Measurements from ENCODE around the gene ERRFI1.
"Not testable (repeated sequence)": the region's sequence is repeated elsewhere in the genome, so short reads cannot be mapped to it uniquely, and the experiment has no call there.

The ERRFI1 gene

DNA sequence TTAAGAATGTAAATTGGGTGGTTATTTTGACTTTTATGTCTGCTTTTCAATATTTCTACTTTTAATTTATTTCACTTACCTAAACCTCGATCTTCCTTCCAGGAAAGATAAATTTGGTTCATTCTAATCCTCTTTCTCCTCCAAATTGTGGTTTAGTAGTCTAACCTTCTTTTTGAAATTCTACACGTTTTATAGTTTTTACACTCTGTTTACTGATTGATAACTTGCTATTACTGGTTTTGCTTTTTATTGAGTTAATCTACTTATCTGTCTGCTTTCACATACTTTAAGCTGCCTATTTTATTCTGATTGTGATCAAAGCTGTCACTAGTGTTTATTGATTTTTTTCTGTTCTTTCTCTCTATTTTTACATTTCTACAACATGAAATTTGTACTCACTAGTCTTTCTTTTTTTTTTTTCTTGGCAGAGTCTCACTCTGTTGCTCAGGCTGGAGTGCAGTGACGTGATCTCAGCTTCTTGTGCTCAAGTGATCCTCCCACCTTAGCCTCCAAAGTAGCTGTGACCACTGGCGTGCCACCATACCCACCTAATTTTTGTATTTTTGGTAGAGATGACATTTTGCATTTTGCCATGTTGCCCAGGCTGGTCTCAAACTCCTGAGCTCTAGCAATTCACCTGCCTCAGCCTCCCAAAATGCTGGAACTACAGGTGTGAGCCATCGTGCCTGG is 27.9 kb upstream of the ERRFI1 start:
- TF ChIP-seq, protein P1, sequence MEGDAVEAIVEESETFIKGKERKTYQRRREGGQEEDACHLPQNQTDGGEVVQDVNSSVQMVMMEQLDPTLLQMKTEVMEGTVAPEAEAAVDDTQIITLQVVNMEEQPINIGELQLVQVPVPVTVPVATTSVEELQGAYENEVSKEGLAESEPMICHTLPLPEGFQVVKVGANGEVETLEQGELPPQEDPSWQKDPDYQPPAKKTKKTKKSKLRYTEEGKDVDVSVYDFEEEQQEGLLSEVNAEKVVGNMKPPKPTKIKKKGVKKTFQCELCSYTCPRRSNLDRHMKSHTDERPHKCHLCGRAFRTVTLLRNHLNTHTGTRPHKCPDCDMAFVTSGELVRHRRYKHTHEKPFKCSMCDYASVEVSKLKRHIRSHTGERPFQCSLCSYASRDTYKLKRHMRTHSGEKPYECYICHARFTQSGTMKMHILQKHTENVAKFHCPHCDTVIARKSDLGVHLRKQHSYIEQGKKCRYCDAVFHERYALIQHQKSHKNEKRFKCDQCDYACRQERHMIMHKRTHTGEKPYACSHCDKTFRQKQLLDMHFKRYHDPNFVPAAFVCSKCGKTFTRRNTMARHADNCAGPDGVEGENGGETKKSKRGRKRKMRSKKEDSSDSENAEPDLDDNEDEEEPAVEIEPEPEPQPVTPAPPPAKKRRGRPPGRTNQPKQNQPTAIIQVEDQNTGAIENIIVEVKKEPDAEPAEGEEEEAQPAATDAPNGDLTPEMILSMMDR (IDR thresholded peaks at IDR 0.05; ENCODE audit: borderline replicate concordance, control extremely low read depth, extremely low read depth, insufficient read depth, missing control alignments), result no peak
- DNase-seq (ENCODE audit: low spot score), result no peak
- in situ Hi-C loops (cut with MboI; ENCODE audit: low sequenced_read_pairs, unreplicated experiment), result no loop called here

DNA sequence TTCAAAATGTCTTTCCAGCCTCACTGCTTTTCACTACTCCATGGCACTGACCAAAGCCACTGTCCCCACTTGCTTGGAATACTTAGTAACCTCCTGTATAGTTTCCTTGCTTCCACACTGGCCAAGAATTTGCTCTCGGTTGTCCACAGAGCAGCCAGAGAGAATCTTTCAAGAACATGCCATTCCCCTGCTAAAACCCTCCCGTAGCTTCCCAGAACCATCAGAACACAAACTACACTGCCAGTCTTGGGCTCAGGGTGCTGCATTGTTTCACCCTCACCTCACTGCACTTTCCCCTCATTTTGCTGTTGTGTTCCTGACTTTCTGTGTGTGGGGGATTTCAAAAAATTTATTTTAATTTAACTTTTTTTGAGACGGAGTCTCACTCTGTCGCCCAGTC is 25.5 kb upstream of the ERRFI1 start:
- TF ChIP-seq, protein P1 (IDR thresholded peaks at IDR 0.05; ENCODE audit: borderline replicate concordance, control extremely low read depth, extremely low read depth, insufficient read depth, missing control alignments), result no peak
- no peak for DNase-seq (ENCODE audit: low spot score)
- in situ Hi-C loops (cut with MboI; ENCODE audit: low sequenced_read_pairs, unreplicated experiment), result no loop called here

DNA sequence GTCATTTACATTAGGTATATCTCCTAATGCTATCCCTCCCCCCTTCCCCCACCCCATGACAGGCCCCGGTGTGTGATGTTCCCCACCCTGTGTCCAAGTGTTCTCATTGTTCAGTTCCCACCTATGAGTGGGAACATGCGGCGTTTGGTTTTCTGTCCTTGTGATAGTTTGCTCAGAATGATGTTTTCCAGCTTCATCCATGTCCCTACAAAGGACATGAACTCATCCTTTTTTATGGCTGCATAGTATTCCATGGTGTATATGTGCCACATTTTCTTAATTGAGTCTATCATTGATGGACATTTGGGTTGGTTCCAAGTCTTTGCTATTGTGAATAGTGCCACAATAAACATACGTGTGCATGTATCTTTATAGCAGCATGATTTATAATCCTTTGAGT is 23.1 kb upstream of the ERRFI1 start:
- in situ Hi-C loops (cut with MboI; ENCODE audit: low sequenced_read_pairs, unreplicated experiment); DNase-seq (ENCODE audit: low spot score): not testable (repeated sequence)

DNA sequence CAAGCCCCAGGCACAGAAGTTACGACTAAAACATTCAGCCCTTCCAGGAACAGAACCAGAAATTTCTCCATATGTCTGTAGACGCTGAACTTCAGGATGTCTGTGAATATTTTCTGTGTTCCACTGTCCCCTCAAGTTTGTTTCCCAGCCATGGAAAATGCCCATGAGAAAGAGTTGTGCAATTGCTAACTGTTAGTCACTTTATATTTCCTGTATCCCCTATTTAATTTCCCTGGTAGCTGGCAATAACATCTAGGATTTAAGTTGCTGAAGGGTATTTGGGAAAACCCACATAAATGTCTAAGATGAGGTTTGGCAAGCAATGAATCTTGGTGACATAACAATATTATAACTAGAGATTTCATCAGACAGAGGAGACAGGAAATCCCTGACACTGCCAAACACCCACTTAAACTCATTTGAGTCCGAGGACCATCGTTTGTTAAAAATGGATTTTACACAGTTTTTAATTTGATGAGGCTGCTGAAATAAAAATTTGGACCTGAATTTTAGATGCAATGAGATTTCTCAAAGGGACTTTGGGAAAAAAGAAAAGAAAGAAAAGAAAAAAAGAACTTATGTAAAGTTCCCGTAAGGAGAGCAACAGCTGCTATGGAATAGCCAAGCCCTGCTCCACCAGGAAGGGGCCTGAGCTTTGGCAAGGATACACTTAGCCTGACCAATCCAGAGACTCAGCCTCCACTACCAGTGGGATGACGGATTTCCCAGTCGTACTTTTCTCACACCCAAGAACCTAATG is 21.8 kb upstream of the ERRFI1 start:
- in situ Hi-C loops (cut with MboI; ENCODE audit: low sequenced_read_pairs, unreplicated experiment), result no loop called here
- TF ChIP-seq, protein P1 (IDR thresholded peaks at IDR 0.05; ENCODE audit: borderline replicate concordance, control extremely low read depth, extremely low read depth, insufficient read depth, missing control alignments), result no peak
- DNase-seq (ENCODE audit: low spot score), result no peak

DNA sequence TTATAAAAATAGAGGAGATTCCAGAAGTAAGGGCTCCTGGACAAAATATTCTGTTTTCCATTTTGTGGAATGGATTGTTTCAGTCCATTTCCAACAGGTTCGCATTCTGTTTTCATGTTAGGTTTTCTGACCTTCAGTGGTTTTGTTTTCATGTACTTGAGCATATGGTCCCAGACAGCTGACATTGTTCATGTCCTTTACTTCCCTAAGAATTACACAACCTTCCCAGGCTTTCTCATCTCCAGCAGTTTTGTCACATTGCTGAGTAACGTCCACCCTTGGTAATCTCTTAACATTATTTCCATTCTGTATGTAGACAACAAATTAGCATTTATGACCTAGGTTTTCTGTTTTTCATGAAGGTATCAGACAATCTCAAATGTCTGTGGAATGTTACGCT is 21.0 kb upstream of the ERRFI1 start:
- TF ChIP-seq, protein P1 (IDR thresholded peaks at IDR 0.05; ENCODE audit: borderline replicate concordance, control extremely low read depth, extremely low read depth, insufficient read depth, missing control alignments), result no peak
- in situ Hi-C loops (cut with MboI; ENCODE audit: low sequenced_read_pairs, unreplicated experiment), result no loop called here
- DNase-seq (ENCODE audit: low spot score), result no peak

DNA sequence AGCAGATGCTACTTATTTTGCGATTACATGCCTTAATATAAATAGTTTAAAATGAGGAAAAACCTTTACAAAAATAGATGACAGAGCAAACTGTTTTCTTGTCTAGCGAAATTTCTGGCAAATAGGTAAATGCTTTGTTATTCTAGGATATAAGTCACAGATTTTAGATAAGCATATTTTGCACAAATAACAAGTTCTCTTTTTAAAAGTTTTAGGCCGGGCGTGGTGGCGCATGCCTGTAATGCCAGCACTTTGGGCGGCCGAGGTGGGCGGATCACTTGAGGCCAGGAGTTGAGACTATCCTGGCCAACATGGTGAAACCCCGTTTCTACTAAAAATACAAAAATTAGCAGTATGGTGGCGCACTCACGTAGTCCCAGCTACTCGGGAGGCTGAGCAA is 20.3 kb upstream of the ERRFI1 start:
- no peak for DNase-seq (ENCODE audit: low spot score)
- TF ChIP-seq, protein P1 (IDR thresholded peaks at IDR 0.05; ENCODE audit: borderline replicate concordance, control extremely low read depth, extremely low read depth, insufficient read depth, missing control alignments), result no peak
- in situ Hi-C loops (cut with MboI; ENCODE audit: low sequenced_read_pairs, unreplicated experiment), result no loop called here

DNA sequence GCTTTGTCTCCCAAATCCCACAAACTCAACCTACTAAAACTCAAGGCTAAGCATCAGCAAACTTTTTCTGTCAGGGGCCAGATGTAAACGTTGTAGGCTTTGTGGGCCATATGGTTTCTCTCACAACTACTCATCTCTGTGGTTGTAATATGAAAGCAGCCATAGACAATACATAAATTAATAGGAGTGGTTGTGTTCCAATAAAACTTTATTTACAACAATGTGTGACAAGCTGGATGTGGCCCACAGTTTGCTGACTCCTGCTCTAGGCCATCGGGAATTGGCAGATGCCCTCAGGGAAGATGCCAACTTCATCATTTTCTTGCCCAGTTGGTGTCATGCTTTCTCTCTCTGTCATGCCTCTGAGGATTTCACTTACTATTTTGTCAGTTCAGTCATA is 17.5 kb upstream of the ERRFI1 start:
- TF ChIP-seq, protein P1 (IDR thresholded peaks at IDR 0.05; ENCODE audit: borderline replicate concordance, control extremely low read depth, extremely low read depth, insufficient read depth, missing control alignments), result no peak
- DNase-seq (ENCODE audit: low spot score), result no peak
- in situ Hi-C loops (cut with MboI; ENCODE audit: low sequenced_read_pairs, unreplicated experiment), result no loop called here
